Smooth muscle cell (in vitro differentiated cells): ENCODE data around the gene NME4. TPM values are rescaled to one million over a fixed set of nuclear protein-coding genes. Genes with fewer than 3 reads are reported as not detected.
"Not testable (repeated sequence)": the region's sequence is repeated elsewhere in the genome, so short reads cannot be mapped to it uniquely, and the experiment has no call there.

Experiments used
- DNase-seq: peaks from one replicate; lab custom pipeline; 2025; ENCODE audit not compliant: unreplicated experiment; lab: John Stamatoyannopoulos, UW
- H2AFZ ChIP-seq: fragments of 200-600 bp; sonication (generic); 2 replicates; pipeline ENCODE4 v1.6.0; 2016; ENCODE audit warnings: antibody characterized with exemption, low read depth, mild to moderate bottlenecking
- H3F3A ChIP-seq: fragments of 200-600 bp; sonication (generic); 2 replicates; pipeline ENCODE4 v1.6.0; 2017; ENCODE audit warnings: antibody characterized with exemption, low read depth
- H3K27ac ChIP-seq: fragments of 200-600 bp; sonication (generic); 2 replicates; pipeline ENCODE4 v1.5.1; 2016; ENCODE audit warnings: low read depth, mild to moderate bottlenecking
- H3K27me3 ChIP-seq: fragments of 200-600 bp; sonication (generic); 2 replicates; pipeline ENCODE4 v1.6.1; 2016; ENCODE audit warnings: low read depth, mild to moderate bottlenecking
- H3K36me3 ChIP-seq: fragments of 200-600 bp; sonication (generic); 2 replicates; pipeline ENCODE4 v1.5.1; 2016; ENCODE audit warnings: low read depth
- H3K4me1 ChIP-seq: fragments of 200-600 bp; sonication (generic); 2 replicates; pipeline ENCODE4 v1.5.1; 2016; ENCODE audit warnings: low read depth
- H3K4me2 ChIP-seq: fragments of 200-600 bp; sonication (generic); 2 replicates; pipeline ENCODE4 v1.6.0; 2016; ENCODE audit warnings: mild to moderate bottlenecking
- H3K4me3 ChIP-seq: fragments of 200-600 bp; sonication (generic); 2 replicates; pipeline ENCODE4 v1.5.1; 2016; ENCODE audit warnings: mild to moderate bottlenecking
- H3K79me2 ChIP-seq: fragments of 200-600 bp; sonication (generic); 2 replicates; pipeline ENCODE4 v1.6.0; 2016; ENCODE audit warnings: low read depth, mild to moderate bottlenecking
- H3K9ac ChIP-seq: fragments of 200-600 bp; sonication (generic); 2 replicates; pipeline ENCODE4 v1.6.0; 2016; ENCODE audit warnings: low read depth
- H3K9me3 ChIP-seq: fragments of 200-600 bp; sonication (generic); replicated peaks from 2 replicates; pipeline ENCODE4 v1.5.1; 2016; ENCODE audit warnings: low read depth
- H4K20me1 ChIP-seq: fragments of 200-600 bp; sonication (generic); 2 replicates; pipeline ENCODE4 v1.6.0; 2016; ENCODE audit warnings: low read depth
- WGBS: methylation state at CpG from one replicate; pipeline ENCODE4 v1.1.7; 2016; ENCODE audit warnings: low lambda C conversion rate; 5-methylcytosine and 5-hydroxymethylcytosine counted together
- polyA plus RNA-seq: library from polyadenylated mRNA; unstranded; fragments of >200 nt; fragmentation: Nextera tagmentation; extraction: Ambion mirVana; gene quantifications from 2 replicates; pipeline ENCODE4 v1.2.1, GENCODE V29; 2016
- total RNA-seq: library from RNA; depleted of rRNA; stranded (reverse); fragments of >200 nt; gene quantifications from 2 replicates; pipeline ENCODE4 v1.2.3, GENCODE V29; 2014
- TF ChIP-seq, protein P1 (sequence below): fragments of 200-600 bp; sonication (generic); IDR thresholded peaks from 2 replicates; pipeline ENCODE4 v1.5.1; 2017; ENCODE audit warnings: borderline replicate concordance, mild to moderate bottlenecking, antibody characterized with exemption; ENCODE audit not compliant: insufficient read depth, poor library complexity, severe bottlenecking

Gene NME4
- total and polyA plus RNA-seq, 2 experiments from 2014 or later: 218 to 523 TPM

DNA sequence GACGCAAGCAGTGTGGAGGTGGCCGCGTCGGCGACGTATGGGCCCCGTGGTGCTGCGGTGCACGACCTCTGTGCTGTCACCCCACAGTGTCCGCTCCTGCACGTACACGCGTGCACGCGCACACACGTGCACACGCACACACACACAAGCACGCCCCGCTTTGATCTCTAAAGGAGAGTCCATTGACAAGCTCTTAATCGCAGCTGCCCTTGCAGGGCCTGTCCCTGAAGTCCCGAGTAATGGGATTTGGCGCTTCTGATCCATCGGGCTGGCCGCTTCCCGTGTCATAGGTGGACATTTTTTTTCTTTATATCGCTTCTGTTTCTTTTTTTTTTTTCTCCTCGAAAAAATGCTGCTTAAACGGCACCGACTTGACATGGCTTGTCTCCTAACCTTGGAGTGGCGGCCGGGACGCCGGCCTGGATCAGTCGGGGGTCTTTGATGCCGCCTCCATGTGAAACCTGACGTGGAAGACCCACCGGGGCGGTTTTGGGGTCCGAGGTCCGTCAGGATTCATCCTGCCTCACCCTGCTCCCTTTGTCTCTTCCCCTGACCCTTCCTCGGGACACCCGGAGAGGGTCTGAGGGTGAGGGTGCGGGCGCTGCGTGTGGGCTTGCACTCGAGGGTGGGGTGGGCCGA lies 36.2 kb upstream of the NME4 start:
- DNase-seq: no peak
- Histone ChIP-seq H3K9ac (no peak overlapping the region), H3K4me3 (no peak overlapping the region), H4K20me1 (no peaks in the 10 kb centered on the region), H3K4me2 (no peak overlapping the region), H3K79me2 (no peaks in the 10 kb centered on the region), H2AFZ (no peak overlapping the region), H3K27ac (no peak overlapping the region), H3K9me3 (no peaks in the 10 kb centered on the region), H3K27me3 (no peaks in the 10 kb centered on the region), H3K36me3 (no peaks in the 10 kb centered on the region), H3K4me1 (no peaks in the 10 kb centered on the region), H3F3A (no peaks in the 10 kb centered on the region)
- 95% methylated on average over 42 of the region's 47 CpGs for WGBS
- TF ChIP-seq, protein P1, sequence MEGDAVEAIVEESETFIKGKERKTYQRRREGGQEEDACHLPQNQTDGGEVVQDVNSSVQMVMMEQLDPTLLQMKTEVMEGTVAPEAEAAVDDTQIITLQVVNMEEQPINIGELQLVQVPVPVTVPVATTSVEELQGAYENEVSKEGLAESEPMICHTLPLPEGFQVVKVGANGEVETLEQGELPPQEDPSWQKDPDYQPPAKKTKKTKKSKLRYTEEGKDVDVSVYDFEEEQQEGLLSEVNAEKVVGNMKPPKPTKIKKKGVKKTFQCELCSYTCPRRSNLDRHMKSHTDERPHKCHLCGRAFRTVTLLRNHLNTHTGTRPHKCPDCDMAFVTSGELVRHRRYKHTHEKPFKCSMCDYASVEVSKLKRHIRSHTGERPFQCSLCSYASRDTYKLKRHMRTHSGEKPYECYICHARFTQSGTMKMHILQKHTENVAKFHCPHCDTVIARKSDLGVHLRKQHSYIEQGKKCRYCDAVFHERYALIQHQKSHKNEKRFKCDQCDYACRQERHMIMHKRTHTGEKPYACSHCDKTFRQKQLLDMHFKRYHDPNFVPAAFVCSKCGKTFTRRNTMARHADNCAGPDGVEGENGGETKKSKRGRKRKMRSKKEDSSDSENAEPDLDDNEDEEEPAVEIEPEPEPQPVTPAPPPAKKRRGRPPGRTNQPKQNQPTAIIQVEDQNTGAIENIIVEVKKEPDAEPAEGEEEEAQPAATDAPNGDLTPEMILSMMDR: no peak

DNA sequence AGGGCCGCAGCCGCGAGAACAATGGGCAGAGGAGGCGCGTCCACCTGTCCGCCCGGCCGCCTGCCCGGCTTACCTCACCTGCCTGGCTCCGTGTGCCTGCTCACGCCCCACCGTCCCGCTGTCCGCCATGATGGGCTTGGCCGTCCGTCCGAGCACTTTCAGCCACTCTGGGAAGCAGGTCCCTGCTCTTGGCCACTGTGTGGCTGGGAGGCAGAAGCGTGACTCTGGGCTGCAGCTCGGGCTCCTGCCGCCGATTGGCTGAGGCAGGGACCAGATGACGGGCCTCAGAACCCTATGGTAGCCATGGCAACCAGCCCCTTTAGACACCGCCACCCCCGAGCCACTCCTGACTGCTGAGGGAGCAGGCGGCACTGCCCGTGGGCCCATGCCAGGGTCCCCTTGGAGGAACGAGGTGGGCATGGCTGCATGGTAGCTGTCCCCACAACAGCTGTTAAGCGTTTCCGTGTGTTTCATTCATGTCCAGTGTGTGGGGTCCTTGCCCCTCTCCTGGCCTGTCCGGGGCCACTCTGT lies 35.6 kb upstream of the NME4 start:
- no peaks in the 10 kb centered on the region for H3K27me3 ChIP-seq
- H3K9ac ChIP-seq: no peak overlapping the region
- no peak overlapping the region for H2AFZ ChIP-seq
- H3K4me2 ChIP-seq: no peak overlapping the region
- no peaks in the 10 kb centered on the region for H3K79me2 ChIP-seq
- DNase-seq: no peak
- 94% methylated on average over 30 of the region's 30 CpGs for WGBS
- TF ChIP-seq, protein P1: no peak
- H3K27ac ChIP-seq: no peak overlapping the region
- no peaks in the 10 kb centered on the region for H3K4me1 ChIP-seq
- H4K20me1 ChIP-seq: no peaks in the 10 kb centered on the region
- H3F3A ChIP-seq: no peaks in the 10 kb centered on the region
- no peaks in the 10 kb centered on the region for H3K36me3 ChIP-seq
- H3K9me3 ChIP-seq: no peaks in the 10 kb centered on the region
- H3K4me3 ChIP-seq: no peak overlapping the region

GRCh38 chr16:361872-362701 lies 34.9 kb upstream of the NME4 start:
- Histone ChIP-seq H3K36me3 (no peaks in the 10 kb centered on the region), H3K4me3 (no peak overlapping the region), H2AFZ (no peak overlapping the region), H3K27me3 (no peaks in the 10 kb centered on the region), H3K79me2 (no peaks in the 10 kb centered on the region), H4K20me1 (no peaks in the 10 kb centered on the region), H3K9me3 (no peaks in the 10 kb centered on the region), H3K4me1 (no peaks in the 10 kb centered on the region), H3K9ac (no peak overlapping the region), H3K4me2 (no peak overlapping the region), H3K27ac (no peak overlapping the region), H3F3A (no peaks in the 10 kb centered on the region)
- TF ChIP-seq, protein P1: peak; percentile 63
- DNase-seq: peak; percentile 12
- WGBS: 51% methylated on average over 27 of the region's 30 CpGs

DNA sequence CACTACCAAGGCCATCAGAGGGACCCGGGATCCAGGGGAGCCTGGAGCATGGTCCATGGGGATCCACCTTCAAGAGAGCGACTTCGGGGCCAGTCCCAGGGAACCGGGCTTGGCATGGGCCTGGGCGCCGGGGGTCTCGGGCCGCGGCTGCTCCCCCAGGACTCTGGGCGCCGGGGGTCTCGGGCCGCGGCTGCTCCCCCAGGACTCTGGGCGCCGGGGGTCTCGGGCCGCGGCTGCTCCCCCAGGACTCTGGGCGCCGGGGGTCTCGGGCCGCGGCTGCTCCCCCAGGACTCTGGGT lies 34.3 kb upstream of the NME4 start:
- H3K27ac ChIP-seq, H3K27me3 ChIP-seq, H3F3A ChIP-seq, H3K9me3 ChIP-seq, H3K4me2 ChIP-seq, DNase-seq, H3K9ac ChIP-seq, H4K20me1 ChIP-seq, H2AFZ ChIP-seq, H3K4me1 ChIP-seq, H3K79me2 ChIP-seq, H3K36me3 ChIP-seq, H3K4me3 ChIP-seq: not testable (repeated sequence)
- WGBS: 91% methylated on average over 23 of the region's 24 CpGs
